ENCODE data around the gene NR1D2.

The NR1D2 gene

DNA sequence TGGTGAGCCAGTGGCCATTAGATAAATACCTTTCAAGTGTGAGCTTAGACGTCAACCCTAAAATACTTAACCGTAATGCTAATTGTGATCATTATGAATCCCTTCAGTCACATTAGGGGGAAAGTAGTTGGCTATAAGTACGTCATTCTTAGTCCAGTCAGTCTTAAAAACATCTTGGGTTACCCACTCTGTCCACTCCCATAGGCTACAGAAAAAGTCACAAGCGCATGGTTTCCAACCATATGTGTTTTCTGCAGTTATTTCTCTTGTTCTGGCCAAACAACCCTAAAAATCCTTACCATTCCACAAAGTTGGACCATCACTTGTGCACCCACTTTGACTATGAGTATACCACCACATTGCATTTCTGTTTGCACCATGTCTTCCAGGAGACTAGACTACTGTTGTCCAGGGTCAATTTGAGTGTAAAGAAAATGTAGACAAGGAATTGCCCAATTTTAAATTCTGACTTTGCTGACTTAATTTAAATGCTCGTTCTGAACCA is 24.9 kb upstream of the NR1D2 start:
- TF ChIP-seq, protein P1, sequence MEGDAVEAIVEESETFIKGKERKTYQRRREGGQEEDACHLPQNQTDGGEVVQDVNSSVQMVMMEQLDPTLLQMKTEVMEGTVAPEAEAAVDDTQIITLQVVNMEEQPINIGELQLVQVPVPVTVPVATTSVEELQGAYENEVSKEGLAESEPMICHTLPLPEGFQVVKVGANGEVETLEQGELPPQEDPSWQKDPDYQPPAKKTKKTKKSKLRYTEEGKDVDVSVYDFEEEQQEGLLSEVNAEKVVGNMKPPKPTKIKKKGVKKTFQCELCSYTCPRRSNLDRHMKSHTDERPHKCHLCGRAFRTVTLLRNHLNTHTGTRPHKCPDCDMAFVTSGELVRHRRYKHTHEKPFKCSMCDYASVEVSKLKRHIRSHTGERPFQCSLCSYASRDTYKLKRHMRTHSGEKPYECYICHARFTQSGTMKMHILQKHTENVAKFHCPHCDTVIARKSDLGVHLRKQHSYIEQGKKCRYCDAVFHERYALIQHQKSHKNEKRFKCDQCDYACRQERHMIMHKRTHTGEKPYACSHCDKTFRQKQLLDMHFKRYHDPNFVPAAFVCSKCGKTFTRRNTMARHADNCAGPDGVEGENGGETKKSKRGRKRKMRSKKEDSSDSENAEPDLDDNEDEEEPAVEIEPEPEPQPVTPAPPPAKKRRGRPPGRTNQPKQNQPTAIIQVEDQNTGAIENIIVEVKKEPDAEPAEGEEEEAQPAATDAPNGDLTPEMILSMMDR (conservative IDR thresholded peaks at IDR 0.05; ENCODE audit: low read depth, low read length): no peak
- no peak overlapping the region for H3K4me3 ChIP-seq (ENCODE audit: low read depth, low read length)
- DNase-seq (ENCODE audit: low read depth): no peak

DNA sequence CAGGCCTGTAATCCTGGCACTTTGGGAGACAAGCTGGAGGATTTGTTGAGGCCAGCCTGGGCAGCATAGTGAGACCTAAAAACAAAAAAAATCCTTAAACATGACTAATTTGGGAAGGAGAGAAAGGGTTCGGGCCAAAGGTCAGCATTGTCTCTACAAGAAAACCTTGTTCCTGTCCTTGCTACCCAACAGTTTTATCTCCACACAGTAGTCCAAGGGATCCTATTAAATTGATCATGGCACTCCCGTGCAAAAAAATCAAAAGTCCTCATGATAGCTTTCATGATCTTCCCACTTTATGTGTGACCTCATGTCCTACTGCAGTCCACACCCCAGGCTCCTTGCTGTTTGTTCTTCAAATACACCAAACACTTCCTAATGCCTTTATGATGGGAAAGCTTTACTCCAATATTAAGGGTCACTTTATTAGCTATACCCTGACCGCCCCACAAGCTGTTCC is 24.0 kb upstream of the NR1D2 start:
- no peak for DNase-seq (ENCODE audit: low read depth)
- TF ChIP-seq, protein P1 (conservative IDR thresholded peaks at IDR 0.05; ENCODE audit: low read depth, low read length): no peak
- no peak overlapping the region for H3K4me3 ChIP-seq (ENCODE audit: low read depth, low read length)

DNA sequence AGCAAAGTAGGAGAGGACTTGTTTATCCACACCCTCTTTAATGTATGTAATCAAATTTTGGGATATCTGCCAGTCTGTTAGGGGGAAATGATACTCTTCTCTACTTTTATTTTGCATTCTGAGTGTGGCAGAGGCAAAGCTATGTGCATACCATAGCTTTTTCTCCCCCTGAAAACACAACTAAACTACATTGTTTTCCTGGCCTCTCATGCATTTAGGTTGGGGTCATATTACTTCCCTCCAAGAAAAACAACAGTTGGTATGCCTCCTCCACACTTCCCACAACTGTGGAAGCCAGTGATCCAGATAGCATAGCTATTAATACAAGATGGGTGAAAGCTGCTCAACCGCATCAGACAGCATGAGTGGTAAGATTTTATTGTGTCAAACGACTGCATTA is 21.3 kb upstream of the NR1D2 start:
- TF ChIP-seq, protein P1 (conservative IDR thresholded peaks at IDR 0.05; ENCODE audit: low read depth, low read length): no peak
- H3K4me3 ChIP-seq (ENCODE audit: low read depth, low read length): no peak overlapping the region
- DNase-seq (ENCODE audit: low read depth): peak; percentile 85

DNA sequence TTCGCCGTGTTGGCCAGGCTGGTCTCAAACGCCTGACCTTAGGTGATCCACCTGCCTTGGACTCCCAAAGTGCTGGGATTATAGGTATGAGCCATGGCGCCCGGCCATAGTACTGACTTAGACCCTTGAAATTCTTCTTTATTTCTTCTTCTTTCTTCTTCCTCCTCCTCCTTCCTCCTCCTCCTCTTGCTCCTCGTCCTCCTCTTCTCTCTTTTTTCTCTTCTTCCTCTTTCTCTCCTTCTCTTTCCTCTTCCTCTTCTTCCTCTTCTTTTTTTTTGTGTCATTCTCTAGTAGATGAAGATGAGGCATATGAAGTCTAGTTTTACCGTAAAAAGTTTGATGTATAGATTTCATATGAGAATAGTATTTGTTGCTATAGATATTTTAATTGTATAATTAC is 18.8 kb upstream of the NR1D2 start:
- no peak overlapping the region for H3K4me3 ChIP-seq (ENCODE audit: low read depth, low read length)
- TF ChIP-seq, protein P1 (conservative IDR thresholded peaks at IDR 0.05; ENCODE audit: low read depth, low read length): no peak
- DNase-seq (ENCODE audit: low read depth): no peak

DNA sequence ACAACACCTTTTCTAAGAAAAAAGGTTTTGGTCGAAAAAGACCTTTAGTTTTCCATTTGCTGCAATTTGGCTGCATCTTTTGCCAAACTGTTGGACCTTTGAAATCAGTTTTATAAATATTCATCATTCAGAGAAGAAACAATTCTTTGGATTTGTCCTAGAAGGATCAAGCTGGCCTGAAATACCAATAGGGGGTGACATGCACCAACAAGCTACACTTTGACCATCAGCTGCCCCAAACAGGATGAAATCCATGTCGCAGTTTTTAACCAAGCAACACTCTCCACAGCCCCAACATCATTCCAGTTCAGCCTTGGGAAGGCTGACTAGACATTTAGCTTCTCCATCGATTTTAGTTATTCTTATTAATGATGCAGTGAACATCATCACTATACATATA is 18.4 kb upstream of the NR1D2 start:
- no peak for DNase-seq (ENCODE audit: low read depth)
- no peak overlapping the region for H3K4me3 ChIP-seq (ENCODE audit: low read depth, low read length)
- TF ChIP-seq, protein P1 (conservative IDR thresholded peaks at IDR 0.05; ENCODE audit: low read depth, low read length): peak; percentile 18

DNA sequence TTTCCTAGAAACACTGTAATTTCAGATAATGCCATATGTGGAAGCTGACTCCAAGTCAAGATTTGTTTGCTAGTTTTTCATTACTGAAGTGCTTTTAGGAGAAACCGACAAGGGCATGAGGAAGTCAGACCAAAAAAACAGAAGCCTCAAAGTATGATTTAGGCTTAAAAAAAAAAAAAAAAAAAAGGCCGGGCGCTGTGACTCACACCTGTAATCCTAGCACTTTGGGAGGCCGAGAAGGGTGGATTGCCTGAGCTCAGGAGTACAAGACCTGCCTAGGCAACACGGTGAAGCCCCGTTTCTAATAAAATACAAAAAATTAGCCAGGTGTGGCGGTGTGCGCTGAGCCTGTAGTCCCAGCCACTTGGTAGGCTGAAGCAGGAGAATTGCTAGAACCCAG is 16.6 kb upstream of the NR1D2 start:
- DNase-seq (ENCODE audit: low read depth): no peak
- H3K4me3 ChIP-seq (ENCODE audit: low read depth, low read length): no peak overlapping the region
- TF ChIP-seq, protein P1 (conservative IDR thresholded peaks at IDR 0.05; ENCODE audit: low read depth, low read length): no peak

DNA sequence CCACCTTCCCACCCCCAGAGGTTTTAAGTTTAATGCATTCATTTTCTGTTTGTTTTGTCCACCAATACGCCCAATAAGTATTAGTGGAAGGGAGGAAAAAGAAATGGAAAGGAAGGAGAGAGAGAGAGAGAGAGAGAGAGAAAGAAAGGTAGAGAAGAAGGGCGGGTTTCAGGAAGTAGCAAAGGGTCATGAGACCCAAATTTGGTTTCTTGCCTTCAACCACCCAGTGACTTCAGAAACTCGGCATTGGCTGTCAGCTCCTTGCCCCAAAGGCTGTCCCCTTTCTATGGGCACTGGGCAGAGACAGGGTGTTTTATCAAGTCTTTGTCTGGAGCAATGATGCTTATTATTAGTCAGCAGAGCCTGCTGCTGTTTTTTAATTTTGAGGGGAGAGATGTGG is 13.5 kb upstream of the NR1D2 start:
- DNase-seq (ENCODE audit: low read depth): no peak
- H3K4me3 ChIP-seq (ENCODE audit: low read depth, low read length): no peak overlapping the region
- TF ChIP-seq, protein P1 (conservative IDR thresholded peaks at IDR 0.05; ENCODE audit: low read depth, low read length): no peak

Measured in choroid plexus epithelial cell (primary cell).